Sigmoid colon (tissue), 4 donors: ENCODE results near the gene LEFTY1.

Source experiments
- CTCF ChIP-seq, 4 experiments: fragments of 450-650 bp in 3 of 4; fragments of 200-600 bp in 1 of 4; IDR thresholded peaks; one replicate each; pipeline ENCODE4 v1.5.1; 2016 to 2019; ENCODE audit warnings: antibody characterized with exemption in 4 of 4, mild to moderate bottlenecking in 3 of 4, moderate library complexity in 2 of 4
- EP300 ChIP-seq, 4 donors: sonication (generic); formaldehyde crosslinking; IDR thresholded peaks; one replicate each; pipeline ENCODE4 v1.6.1; 2017; ENCODE audit warnings: antibody characterized with exemption in 4 of 4
- POLR2AphosphoS5 ChIP-seq, 4 donors: sonication (generic); formaldehyde crosslinking; IDR thresholded peaks; one replicate each; pipeline ENCODE4 v1.6.1; 2017; ENCODE audit warnings: antibody characterized with exemption in 4 of 4

GRCh38 chr1:225919906-225920305 lies 31.0 kb upstream of the LEFTY1 start:
- TF ChIP-seq CTCF (IDR thresholded peaks at IDR 0.05): no peak
- peak in 3 of 4 donors; percentile 11 to 45 (median 40) for TF ChIP-seq POLR2AphosphoS5 (IDR thresholded peaks at IDR 0.05)
- no peak for TF ChIP-seq EP300 (IDR thresholded peaks at IDR 0.05)
